NCI-H187 (cell line): ENCODE results near the gene ANXA2.
"Not testable (repeated sequence)": the region's sequence is repeated elsewhere in the genome, so short reads cannot be mapped to it uniquely, and the experiment has no call there.

Experiments used
- DNase-seq, 2 experiments: peaks; one replicate each; lab custom pipeline; 2025; lab: John Stamatoyannopoulos, UW

The ANXA2 gene

DNA sequence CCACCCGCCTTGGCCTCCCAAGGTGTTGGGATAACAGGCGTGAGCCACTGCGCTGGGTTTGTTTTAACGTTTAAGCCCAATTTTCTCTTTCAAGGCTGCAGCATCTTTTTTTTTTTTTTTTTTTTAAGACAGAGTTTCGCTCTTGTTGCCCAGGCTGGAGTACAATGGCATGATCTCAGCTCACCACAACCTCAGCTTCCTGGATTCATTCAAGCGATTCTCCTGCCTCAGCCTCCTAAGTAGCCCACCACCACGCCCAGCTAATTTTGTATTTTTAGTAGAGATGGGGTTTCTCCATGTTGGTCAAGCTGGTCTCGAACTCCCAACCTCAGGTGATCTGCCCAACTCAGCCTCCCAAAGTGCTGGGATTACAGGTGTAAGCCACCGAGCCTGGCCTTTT is 12.6 kb upstream of the ANXA2 start:
- DNase-seq, result not testable (repeated sequence)

DNA sequence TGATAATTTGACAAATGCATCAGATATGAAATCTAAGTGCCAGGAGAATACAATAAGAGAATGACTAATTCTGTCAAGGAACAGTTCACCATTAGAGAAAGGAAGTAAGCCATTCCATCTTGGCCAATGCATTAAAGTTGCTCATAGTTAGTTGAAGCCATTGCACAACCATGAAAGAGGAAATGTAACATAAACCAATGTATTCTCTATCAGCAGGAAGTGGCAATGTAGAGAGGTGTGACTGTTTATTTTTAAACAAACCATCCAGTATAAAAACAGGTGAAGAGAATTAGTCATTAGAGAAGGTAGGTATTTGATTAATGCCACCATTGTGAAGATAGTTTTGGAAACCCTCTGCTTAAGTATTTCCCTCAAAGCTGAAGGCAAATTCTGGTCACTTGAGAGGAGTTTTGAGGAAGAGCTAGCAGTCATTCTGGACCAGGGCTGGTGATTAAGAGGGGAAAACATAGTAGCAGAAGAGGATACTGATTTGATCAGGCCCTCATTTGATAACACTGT is 10.7 kb upstream of the ANXA2 start:
- no peak for DNase-seq

DNA sequence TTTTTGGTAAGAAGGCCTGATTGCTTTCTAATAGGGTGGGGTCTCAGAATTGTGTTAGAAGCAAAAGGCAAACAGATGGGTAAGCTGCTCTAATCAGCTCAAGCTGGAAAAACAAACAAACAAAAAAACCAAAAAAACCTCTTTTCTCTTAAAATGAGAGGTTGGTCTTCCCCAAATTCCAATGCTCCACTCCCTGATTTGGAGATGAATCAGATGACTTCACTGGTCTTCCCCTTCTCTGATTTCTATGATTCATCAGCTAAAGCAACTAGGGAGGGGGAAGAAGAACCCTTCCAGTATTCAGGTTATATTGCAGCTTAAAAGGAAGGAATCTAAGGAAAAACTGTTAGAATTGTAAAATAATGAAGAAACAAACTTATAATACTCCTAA is 9.6 kb upstream of the ANXA2 start:
- no peak for DNase-seq

DNA sequence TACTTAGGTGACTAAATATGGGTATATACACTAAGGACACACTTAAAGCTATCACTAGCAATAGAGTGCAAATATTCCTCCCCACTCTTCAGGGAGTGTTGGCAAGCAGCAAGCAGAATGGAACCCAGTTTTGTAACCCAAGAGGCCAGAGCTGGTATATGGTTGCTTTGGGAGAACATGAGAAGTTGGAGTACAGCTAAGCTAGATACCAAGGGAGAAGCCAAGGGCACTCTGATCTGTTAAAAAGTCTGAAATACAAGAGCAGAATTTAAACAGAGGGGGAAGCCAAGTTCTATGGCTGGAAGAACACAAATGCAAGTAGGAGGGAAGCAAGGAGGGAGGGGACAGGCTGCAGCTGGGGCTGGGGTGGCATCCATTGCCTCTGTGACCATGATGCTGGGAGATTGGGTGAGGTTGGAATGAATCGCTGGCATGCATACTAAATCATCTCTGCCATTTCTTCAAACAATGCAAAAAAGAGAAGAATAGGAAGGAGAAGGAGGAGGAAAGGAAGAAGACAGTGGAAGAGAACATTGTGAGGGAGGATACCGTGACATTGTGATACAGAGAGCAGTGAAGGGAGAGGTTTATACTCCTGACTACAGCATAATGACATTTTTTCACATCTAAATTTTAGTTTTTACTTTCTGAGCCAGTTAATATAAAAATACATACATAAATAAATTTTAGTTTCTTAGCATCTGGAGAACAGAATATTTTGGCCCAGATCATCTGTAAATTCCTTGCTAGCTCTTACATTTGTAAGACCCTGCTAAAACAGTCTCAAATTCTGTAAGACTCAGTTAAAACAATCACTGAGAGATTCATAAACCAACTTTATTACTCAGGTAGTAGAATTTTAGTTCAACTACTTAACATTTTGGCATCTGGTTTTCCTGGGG is 9.0 kb upstream of the ANXA2 start:
- DNase-seq, result no peak

DNA sequence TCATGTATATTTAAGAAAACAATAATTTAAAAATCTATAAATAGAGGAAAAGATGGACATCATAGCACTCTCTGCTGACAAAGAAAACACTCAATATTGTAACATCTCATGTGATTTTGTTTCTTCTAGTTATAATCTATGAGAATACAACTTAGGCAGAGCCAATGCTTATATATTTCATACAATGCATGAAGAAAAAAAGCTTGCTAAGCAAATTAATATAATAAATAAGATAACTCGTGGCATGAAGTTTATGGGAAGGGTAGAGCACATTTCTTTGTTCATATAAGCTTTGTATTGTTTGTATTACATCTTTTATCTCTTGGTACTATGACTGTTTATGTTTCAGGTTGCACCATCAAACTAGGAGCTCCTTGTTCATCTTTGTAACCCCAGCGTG is 7.6 kb upstream of the ANXA2 start:
- no peak for DNase-seq

GRCh38 chr15:60404351-60404750 is 6.6 kb upstream of the ANXA2 start:
- not testable (repeated sequence) for DNase-seq

DNA sequence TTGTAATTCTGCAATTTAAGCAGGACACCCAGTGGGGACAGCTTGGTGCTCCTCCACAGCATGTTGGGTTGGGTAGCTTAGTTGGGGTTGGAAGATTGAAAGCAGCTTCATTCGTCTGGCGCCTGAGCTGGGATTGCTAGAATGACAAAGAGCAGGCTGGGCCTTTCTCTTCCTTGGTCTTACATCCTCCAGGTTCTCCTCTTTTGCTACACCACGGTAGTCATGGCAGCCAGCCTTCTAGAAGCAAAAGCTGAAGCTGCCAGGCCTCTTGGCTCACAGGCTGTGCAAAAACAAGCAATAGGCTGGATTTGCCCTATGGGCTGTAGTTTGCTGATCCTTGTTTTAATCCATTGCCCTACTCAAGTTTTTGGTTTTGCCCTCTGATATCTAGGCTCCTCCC is 3.2 kb upstream of the ANXA2 start:
- no peak for DNase-seq

DNA sequence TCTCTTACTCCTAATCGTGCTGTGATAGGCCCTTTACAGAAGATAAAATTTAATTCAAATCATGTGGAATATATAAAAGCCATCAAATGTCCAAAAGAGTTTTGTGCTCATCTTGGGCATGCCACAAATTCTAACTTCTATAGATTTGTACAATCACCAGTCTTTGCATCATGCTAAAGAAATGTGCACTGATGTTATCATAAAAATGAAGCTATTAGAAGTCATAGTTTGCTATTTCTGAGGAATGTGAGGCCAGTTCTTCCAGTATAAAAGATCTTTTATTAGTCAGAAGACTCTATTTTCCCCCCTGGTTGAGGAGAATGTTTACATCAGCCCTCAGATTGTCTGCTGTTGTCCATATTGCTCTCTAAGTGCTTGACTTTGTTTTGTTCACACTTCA is 2.1 kb upstream of the ANXA2 start:
- DNase-seq, result no peak

- DNase-seq, result no peak
Observed at GRCh38 chr15:60399246-60399915, 1.6 kb upstream of the ANXA2 start.

GRCh38 chr15:60396958-60397771 is 621 bp downstream of the ANXA2 start:
- DNase-seq, result no peak

DNA sequence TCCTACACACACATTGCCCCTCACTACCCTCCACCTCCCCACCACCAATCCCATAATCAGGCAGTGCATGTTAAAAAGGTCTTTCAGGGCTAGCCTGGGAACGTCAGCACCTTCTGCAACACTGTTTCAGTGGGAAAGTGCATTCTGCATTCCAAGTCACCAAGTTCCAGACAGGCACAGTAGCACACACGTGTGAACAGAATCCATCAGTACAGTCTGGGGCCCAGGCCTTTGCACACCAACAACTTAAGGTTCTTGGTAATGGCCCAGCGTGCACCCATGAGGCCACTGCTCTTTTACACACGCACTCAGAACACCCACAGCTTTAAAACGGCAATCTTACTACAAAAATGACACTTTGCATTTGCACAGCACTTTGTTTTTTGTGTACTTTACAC is 1.2 kb downstream of the ANXA2 start:
- DNase-seq, result no peak

- no peak for DNase-seq
Observed at GRCh38 chr15:60396100-60396499, 1.7 kb downstream of the ANXA2 start.

DNA sequence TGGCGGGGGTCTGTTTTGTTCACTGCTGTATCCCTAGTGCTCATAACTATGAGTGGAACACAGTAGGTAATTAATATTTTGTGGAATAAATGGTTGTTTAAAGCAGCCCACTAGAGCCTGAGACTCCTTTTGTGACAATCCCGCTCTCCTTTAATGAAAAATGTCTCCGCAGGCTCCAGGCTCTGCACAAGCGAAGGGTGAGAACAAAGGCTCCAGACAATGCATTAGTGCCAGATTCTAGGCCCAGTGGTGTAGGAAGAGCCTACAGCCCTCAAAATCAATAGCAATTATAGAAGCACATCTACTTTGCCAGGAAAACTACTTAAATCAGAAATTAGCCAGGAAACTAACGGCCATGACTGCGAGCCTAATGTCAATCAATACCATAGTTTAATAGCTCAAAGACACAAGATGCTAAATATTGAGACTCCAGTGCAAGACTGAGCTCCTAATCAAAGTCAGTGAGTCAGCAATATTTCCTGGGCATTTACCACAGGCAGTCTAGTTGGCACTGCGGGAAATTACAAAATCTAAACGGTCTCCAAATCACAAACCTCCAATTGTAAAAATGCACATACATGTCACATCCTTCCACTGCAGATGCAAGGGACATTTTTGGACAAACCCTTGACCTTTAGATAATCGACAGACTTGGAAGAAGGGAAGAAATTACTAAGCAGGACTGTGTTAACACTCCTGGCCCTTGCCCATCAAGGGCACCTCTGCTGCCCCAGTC is 2.3 kb downstream of the ANXA2 start:
- DNase-seq, result no peak

DNA sequence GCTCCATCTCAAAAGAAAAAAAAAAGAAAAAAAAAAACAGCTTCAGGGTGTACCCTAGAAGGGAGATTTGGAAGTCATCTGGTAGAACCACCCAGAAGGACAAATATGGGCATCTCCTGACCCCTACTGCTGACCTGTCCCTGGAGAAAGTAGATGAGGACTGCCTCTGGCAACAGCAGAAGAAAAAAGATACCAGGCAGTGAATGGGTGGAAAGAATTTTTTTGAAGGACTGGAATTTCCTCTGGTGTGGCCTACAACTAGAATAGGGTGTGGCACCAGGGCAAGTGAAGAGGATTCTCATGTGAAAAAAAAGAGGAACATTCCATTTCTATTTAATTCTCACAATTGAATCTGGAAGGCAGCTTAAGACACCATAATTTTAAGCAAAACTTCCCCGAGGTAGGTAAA is 3.1 kb downstream of the ANXA2 start:
- DNase-seq, result no peak

GRCh38 chr15:60392986-60393790 is 4.6 kb downstream of the ANXA2 start:
- no peak for DNase-seq

DNA sequence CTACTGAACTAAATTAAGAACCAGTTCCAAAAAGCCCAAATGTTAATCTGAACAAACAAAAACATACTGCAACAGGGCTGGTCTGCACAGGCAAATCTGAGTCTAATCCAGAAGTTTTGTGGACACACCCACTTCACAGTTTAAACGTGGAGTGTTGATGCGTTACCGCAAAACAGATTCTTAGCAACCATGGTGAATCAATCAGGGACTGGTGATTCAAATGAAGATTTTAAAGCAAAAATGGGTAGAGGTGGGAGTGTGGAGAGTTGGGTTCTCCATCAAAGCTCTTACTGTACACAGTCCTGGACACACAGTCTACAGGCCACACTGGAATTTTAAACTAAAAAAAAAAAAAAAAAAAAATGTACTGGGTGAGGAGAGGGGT is 5.2 kb downstream of the ANXA2 start:
- no peak for DNase-seq

GRCh38 chr15:60391722-60392315 is 6.0 kb downstream of the ANXA2 start:
- DNase-seq, result no peak

GRCh38 chr15:60390871-60391501 is 6.8 kb downstream of the ANXA2 start:
- no peak for DNase-seq

- no peak for DNase-seq
Observed at GRCh38 chr15:60390231-60390630, 7.6 kb downstream of the ANXA2 start.
